SJSA1 (cell line): Measurements from ENCODE around the gene CAGE1. TPM values are rescaled to one million over a fixed set of nuclear protein-coding genes. Genes with fewer than 3 reads are reported as not detected.
A peak's percentile ranks its signal among the peaks of the same experiment; 100 is the strongest.
"Not testable (repeated sequence)": the region's sequence is repeated elsewhere in the genome, so short reads cannot be mapped to it uniquely, and the experiment has no call there.

Source experiments
- DNase-seq, 2 experiments: peaks; one replicate each; pipeline ENCODE4 v3.0.0-alpha.2; 2015 to 2020; ENCODE audit warnings: low spot score in 2 of 2, low read depth in 1 of 2
- H3K27ac ChIP-seq: fragments of 250-450 bp; sonication (Bioruptor Pico); 2 replicates; pipeline ENCODE4 v1.5.1; 2020; ENCODE audit warnings: mild to moderate bottlenecking, moderate library complexity
- H3K27me3 ChIP-seq: fragments of 250-450 bp; sonication (Bioruptor Pico); replicated peaks from 2 replicates; pipeline ENCODE4 v1.5.1; 2020; ENCODE audit warnings: mild to moderate bottlenecking, moderate library complexity
- H3K36me3 ChIP-seq: fragments of 250-450 bp; sonication (Bioruptor Pico); 2 replicates; pipeline ENCODE4 v1.5.1; 2020; ENCODE audit warnings: mild to moderate bottlenecking
- H3K4me1 ChIP-seq: fragments of 250-450 bp; sonication (Bioruptor Pico); replicated peaks from 2 replicates; pipeline ENCODE4 v1.6.1; 2021; ENCODE audit warnings: mild to moderate bottlenecking
- H3K4me3 ChIP-seq: fragments of 250-450 bp; sonication (Bioruptor Pico); 2 replicates; pipeline ENCODE4 v1.5.1; 2020; ENCODE audit warnings: mild to moderate bottlenecking
- H3K9me3 ChIP-seq: fragments of 250-450 bp; sonication (Bioruptor Pico); replicated peaks from 2 replicates; pipeline ENCODE4 v1.5.1; 2020; ENCODE audit warnings: mild to moderate bottlenecking
- total RNA-seq: library from RNA; depleted of rRNA; stranded (reverse); fragments of >200 nt; shearing (Covaris generic); gene quantifications from 2 replicates; pipeline ENCODE4 v1.2.3, GENCODE V29; 2014

CAGE1 gene
- total RNA-seq, 1 experiment from 2014 or later, result 0.08 TPM

- Histone ChIP-seq H3K4me3 (no peak overlapping the region), H3K36me3 (peaks cover 5% of the 10 kb centered on the region), H3K27ac (no peak overlapping the region), H3K9me3 (no peaks in the 10 kb centered on the region), H3K4me1 (peaks cover 7% of the 10 kb centered on the region), H3K27me3 (no peaks in the 10 kb centered on the region)
- DNase-seq, result no peak
Measured at GRCh38 chr6:7316658-7317533, 72.6 kb downstream of the CAGE1 start.

- peaks cover 6% of the 10 kb centered on the region for H3K36me3 ChIP-seq
- no peak overlapping the region for H3K27ac ChIP-seq
- no peak overlapping the region for H3K4me3 ChIP-seq
- H3K4me1 ChIP-seq, result peaks cover 12% of the 10 kb centered on the region
- no peaks in the 10 kb centered on the region for H3K27me3 ChIP-seq
- H3K9me3 ChIP-seq, result no peaks in the 10 kb centered on the region
- DNase-seq, result no peak
Measured at GRCh38 chr6:7315948-7316365, 73.6 kb downstream of the CAGE1 start.

GRCh38 chr6:7315087-7315947 is 74.2 kb downstream of the CAGE1 start:
- not testable (repeated sequence) for H3K36me3 ChIP-seq, H3K9me3 ChIP-seq, DNase-seq, H3K4me3 ChIP-seq, H3K27ac ChIP-seq, H3K27me3 ChIP-seq
- peaks cover 12% of the 10 kb centered on the region for H3K4me1 ChIP-seq

- Histone ChIP-seq H3K27ac (no peak overlapping the region), H3K4me3 (no peak overlapping the region), H3K4me1 (peaks cover 12% of the 10 kb centered on the region), H3K27me3 (no peaks in the 10 kb centered on the region), H3K36me3 (peaks cover 14% of the 10 kb centered on the region), H3K9me3 (no peaks in the 10 kb centered on the region)
- DNase-seq, result no peak
Measured at GRCh38 chr6:7314414-7314813, 75.1 kb downstream of the CAGE1 start.

- peak in 1 of 2 experiments; percentile 11 for DNase-seq
- no peaks in the 10 kb centered on the region for H3K9me3 ChIP-seq
Measured at GRCh38 chr6:7313505-7314165, 75.9 kb downstream of the CAGE1 start.

GRCh38 chr6:7312616-7313504 is 76.7 kb downstream of the CAGE1 start, which contains the start of gene SSR1:
SSR1 (minus strand) TSS chr6:7313199; CDS start chr6:7313120, 79 bp downstream.
- no peaks in the 10 kb centered on the region for H3K27me3 ChIP-seq
- H3K4me3 ChIP-seq, result peak within 1 kb of the TSS; percentile 80
- peaks cover 29% of the 10 kb centered on the region for H3K36me3 ChIP-seq
- peak; percentile 97 to 98 for DNase-seq
- peaks cover 12% of the 10 kb centered on the region for H3K4me1 ChIP-seq
- H3K9me3 ChIP-seq, result no peaks in the 10 kb centered on the region
- H3K27ac ChIP-seq, result peak within 1 kb of the TSS; percentile 69

More at GRCh38 chr6:7313505-7314165, 75.9 kb downstream of the CAGE1 start:
- Histone ChIP-seq H3K27ac (peak overlapping the region; percentile 69), H3K4me1 (peaks cover 12% of the 10 kb centered on the region), H3K27me3 (no peaks in the 10 kb centered on the region), H3K36me3 (peaks cover 21% of the 10 kb centered on the region), H3K4me3 (peak overlapping the region; percentile 80)

- Histone ChIP-seq H3K27ac (peak overlapping the region; percentile 48), H3K27me3 (no peaks in the 10 kb centered on the region), H3K9me3 (no peaks in the 10 kb centered on the region), H3K4me1 (peaks cover 12% of the 10 kb centered on the region), H3K4me3 (peak overlapping the region; percentile 80), H3K36me3 (peaks cover 37% of the 10 kb centered on the region)
- peak in 1 of 2 experiments; percentile 43 for DNase-seq
Measured at GRCh38 chr6:7311917-7312615, 77.5 kb downstream of the CAGE1 start.

- Histone ChIP-seq H3K27me3 (no peaks in the 10 kb centered on the region), H3K4me3 (no peak overlapping the region), H3K27ac (no peak overlapping the region), H3K9me3 (no peaks in the 10 kb centered on the region), H3K36me3 (peaks cover 40% of the 10 kb centered on the region), H3K4me1 (peaks cover 12% of the 10 kb centered on the region)
- DNase-seq, result no peak
Measured at GRCh38 chr6:7311176-7311575, 78.4 kb downstream of the CAGE1 start.

GRCh38 chr6:7309050-7309449 is 80.5 kb downstream of the CAGE1 start:
- Histone ChIP-seq H3K36me3 (peaks cover 61% of the 10 kb centered on the region), H3K9me3 (no peaks in the 10 kb centered on the region), H3K4me3 (no peak overlapping the region), H3K27me3 (no peaks in the 10 kb centered on the region), H3K4me1 (peaks cover 12% of the 10 kb centered on the region), H3K27ac (no peak overlapping the region)
- DNase-seq, result no peak

GRCh38 chr6:7307533-7307932 is 82.0 kb downstream of the CAGE1 start:
- no peak overlapping the region for H3K27ac ChIP-seq
- no peaks in the 10 kb centered on the region for H3K27me3 ChIP-seq
- no peak for DNase-seq
- peaks cover 5% of the 10 kb centered on the region; the same call in 1 of the 2 replicates for H3K4me1 ChIP-seq
- no peak overlapping the region for H3K4me3 ChIP-seq
- H3K9me3 ChIP-seq, result no peaks in the 10 kb centered on the region
- peaks cover 70% of the 10 kb centered on the region for H3K36me3 ChIP-seq

- H3K27ac ChIP-seq, result no peak overlapping the region
- H3K4me1 ChIP-seq, result no peaks in the 10 kb centered on the region
- no peaks in the 10 kb centered on the region for H3K27me3 ChIP-seq
- H3K4me3 ChIP-seq, result no peak overlapping the region
- H3K9me3 ChIP-seq, result no peaks in the 10 kb centered on the region
- peaks cover 92% of the 10 kb centered on the region for H3K36me3 ChIP-seq
- no peak for DNase-seq
Measured at GRCh38 chr6:7304821-7305220, 84.7 kb downstream of the CAGE1 start.

GRCh38 chr6:7301702-7302101 is 87.8 kb downstream of the CAGE1 start:
- H3K36me3 ChIP-seq, result peaks cover 93% of the 10 kb centered on the region
- no peak overlapping the region for H3K4me3 ChIP-seq
- no peak overlapping the region for H3K27ac ChIP-seq
- no peaks in the 10 kb centered on the region for H3K4me1 ChIP-seq
- no peaks in the 10 kb centered on the region for H3K27me3 ChIP-seq
- DNase-seq, result no peak
- no peaks in the 10 kb centered on the region for H3K9me3 ChIP-seq
